ENCODE results near the gene GPC3.

The GPC3 gene

DNA sequence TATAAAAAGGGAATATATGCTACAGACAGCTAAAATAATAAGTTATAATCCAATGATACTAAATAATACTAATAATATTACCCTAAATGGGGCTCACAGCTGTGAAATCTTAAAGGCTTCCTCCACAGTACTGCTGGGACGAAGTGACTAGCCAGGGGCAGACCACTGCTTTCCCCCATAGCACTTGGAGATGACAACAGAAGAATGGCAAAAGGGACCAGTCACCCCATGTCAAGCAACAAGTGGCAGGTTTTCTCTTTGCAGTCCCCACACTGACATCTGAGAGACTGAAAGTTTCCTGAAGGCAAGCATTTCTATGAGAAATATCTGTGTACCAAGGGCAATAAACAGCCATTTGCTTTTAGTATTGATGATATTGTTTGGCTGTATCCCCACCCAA, 396.6 kb downstream of the GPC3 start:
- no peak for DNase-seq

DNA sequence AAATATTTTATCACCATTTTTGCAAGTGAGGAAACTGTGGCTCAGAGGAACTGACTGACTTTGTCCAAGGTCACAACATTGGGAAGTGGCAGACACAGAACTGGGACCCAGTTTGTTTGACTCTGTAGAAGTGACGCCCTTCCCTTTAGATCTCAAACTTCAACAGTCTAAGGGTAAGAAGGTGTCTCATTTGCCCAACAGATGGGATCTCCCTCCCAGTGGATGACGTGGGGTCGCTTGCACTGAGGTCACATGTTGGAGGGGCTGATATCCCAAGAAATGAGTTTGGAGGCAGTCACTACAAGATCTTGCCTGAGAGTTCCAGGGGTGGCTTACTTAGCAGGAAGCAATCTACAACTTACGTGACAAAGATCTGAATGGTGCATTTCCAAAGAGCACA, 397.6 kb downstream of the GPC3 start:
- DNase-seq, result no peak

DNA sequence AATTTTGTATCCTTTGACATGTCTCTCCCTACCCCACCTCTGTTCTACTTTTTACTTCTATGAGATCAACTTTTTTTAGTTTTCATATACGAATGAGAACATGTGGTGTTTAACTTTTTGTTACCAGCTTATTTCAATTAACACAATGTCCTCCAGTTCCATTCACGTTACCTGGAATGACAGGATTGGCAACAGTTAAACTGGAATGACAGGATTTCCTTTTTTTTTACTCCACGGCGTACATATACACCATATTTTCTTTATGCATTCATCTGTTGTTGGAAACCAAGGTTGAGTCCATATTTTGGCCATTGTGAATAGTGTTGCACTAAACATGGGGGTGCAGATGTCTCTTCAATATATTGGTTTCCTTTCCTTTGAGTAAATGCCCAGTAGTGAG, 398.3 kb downstream of the GPC3 start:
- no peak for DNase-seq

DNA sequence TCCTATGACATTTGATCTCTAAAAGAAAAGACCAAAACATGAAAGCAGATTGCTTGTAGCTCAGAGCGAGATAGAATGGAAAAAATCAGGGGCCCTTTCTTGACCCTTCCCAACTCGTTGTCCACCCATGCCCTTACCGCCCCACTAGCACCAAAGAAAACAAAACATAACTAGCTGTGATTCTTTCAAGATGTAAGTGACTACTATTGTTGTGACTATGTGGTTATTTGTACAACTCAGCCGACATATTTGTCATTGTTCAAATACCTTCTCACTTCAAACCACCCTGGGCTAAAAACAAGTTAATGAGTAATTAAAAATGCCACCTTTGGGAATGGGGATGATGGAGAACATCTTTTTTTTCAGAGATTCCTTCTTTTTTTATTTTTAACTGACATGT, 399.0 kb downstream of the GPC3 start:
- no peak for DNase-seq

DNA sequence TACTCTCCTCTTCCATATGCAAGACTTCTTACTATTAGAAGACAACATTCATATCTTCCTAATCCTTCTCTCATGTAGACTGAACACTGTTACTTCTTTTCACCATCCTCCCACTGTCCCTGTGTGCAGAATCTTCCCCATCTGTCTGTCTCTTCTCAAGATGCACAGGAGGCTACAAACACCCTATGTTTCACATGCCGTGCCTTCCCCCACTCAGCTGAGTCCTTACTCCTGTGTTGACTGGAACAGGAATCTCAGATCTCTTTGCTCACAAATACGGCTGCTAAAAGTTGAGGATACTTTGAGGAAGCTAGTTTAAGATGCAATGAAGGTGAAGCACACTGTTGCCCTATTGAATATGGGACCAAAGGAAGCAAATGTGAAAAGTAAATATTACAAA, 401.6 kb downstream of the GPC3 start:
- DNase-seq, result no peak

DNA sequence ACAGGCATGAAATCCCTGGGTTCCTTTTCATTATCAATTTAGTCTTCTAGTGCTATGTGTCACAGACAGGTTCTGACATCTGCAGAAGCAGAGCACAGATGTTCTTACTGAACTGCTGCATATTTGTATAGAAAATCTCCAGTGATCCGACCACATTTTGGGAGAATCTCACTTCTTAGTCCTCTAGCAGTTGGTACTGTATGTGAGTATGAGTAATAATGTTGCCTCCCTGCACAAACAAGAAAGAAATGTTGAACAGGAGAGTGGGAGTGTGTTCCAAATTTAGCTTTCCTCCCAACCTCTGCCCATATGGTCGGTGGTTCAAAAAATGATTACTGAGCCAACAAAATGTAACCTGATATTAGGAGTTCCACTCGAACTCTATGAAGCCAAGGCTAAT, 404.8 kb downstream of the GPC3 start:
- no peak for DNase-seq

DNA sequence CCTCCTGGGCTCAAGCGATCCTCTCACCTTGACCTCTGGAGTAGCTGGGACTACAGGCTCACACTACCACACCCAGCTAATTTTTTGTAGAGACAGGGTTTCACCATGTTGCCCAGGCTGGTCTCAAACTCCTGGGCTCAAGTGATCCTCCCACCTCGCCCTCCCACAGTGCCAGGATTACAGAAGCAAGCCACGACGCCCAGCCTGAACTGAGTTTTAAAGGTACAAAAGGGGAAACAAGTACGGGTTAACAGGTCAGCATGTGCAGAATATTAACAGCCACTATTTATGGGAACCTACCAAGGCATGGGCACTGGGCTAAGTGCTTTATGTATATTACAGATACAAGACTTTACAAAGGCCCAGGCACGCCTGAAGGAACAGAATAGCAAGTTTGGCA, 405.8 kb downstream of the GPC3 start:
- no peak for DNase-seq

DNA sequence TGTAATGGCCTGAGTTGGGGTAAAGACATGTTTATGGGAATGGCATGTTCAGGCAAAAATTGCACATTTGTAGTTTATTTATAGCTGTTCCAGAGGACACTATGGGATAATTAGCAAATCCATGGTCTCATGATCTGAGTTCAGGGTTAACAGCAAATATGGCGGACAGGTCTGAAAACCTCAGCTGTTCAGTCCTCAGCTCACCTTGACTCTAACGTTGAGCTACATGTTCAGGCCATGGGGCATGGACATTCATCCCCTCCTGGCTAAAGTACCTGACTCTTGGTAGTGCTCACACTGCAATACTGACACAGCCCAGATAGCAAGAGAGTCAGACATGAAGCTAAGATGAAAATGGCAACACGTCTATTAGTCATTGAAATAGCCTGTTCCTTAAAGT, 408.5 kb downstream of the GPC3 start:
- no peak for DNase-seq

DNA sequence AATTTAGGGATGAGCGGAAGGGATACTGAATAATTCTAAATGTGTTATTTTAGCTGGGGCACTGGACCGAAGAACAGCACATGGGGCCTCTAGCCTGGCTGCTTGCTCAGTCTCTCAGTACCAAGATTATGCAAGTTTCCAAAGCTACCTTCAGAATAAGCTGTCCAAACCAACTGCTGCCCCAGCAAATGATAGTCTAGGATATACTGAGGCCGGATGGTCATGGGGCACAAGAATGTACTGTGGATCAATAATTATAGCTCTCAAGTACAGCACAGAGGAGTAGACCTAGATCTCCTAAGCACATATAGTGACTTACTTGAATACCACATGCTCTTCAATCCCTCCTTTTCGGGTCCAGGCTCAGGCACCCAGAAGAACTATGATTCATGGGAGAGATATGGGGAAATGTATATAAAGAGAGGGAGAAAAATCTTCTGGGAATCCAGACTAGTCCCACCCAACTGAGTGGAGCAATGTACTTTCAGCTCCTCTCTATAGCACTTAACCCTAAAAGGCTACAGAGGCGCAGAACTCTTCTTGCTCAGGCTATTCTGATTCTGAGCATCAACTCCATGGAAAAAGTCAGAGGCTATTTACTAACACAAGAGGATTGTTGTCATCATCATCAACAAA, 409.8 kb downstream of the GPC3 start:
- DNase-seq, result no peak

DNA sequence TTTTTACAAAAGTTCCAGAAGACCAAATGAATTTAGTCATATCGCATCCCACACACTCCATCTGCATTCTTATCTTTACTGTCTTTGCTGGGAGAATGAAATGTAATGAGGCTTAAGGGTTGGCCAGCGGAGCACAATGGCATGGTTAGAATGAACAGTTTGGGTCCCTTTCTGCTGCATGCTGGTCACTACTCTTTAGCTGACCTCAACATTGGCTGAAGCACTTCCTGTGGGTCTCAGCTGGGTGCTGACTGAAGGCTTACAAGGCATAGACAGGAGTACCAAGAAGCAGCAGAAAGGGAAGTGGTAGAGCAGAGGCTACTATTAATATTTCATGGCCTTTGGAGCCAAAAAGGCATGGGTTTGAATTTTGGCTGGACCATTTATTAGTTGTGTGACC, 410.7 kb downstream of the GPC3 start:
- no peak for DNase-seq

DNA sequence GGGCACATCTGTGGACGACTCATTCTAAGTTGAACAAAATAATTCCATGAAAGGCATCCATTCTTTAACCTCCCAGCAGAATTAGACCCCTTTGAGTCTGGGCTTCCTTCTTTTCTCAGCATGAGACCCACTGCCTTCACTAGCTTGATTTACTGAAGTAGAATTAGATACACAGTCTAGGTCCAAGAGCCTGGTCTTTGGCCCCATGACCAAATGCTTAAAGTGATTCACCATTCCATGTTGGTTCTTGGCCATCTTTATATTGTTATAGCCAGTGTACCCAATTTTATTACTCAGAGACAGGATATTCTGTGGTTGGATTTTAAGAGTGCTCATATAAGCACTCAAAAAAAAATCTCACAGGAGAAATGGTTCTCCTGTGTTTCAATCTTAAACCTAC, 414.8 kb downstream of the GPC3 start:
- DNase-seq, result no peak

DNA sequence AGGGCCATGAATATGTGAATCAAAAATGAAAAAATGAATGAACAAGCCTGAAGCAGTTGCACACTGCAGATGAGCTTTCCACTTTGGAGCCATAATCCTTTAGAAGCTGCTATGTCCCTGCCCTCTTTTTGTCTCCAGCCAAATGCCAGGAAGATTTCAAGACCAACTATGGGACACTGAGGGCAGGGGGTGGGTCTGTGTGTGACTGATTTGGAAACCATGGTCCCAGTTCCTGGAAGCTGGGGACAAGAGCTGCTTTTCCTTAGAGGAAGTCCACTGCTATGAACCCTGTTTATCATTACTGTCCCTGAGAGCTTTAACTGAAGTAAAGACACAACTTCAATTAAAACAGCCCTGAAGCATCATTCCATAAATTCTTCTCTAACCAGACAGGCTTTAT, 416.2 kb downstream of the GPC3 start:
- DNase-seq, result no peak

DNA sequence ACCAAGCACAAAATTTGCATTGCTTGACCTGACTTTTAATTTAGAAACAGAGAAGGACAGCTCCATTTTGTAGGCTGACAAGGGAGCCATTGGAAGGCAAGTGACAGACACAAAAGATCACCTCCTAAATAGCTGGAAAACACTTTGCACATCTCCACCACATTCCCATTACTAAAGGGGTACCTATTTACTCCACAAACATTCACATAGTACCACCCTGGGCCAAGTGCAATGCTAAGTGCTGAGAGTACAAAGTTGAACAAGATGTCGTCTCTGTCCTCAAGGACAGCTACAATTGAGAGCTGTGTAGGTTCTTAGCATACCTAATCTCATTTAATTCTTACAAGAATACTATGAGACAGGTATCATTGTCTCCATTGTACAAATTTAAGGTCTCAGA, 417.3 kb downstream of the GPC3 start:
- DNase-seq, result no peak

DNA sequence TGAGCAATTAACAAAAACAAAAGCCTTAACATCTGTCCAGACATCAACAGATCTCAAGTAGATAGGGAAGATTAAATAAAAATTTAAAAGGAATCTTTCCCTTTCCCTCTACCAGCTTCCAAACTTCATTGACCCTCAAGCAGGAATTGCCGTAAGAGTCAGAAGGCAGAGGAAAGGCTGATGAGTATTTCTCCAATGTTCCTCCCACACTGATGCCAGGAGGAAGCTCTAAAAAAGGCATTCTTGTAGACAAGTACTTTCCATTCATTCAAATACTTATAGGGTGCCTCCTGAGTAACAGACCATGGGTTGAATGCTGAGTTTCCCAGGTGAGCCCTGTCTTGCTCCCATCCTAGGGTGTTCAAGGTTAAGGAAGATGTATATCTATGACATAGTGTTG, 418.5 kb downstream of the GPC3 start:
- DNase-seq, result no peak

DNA sequence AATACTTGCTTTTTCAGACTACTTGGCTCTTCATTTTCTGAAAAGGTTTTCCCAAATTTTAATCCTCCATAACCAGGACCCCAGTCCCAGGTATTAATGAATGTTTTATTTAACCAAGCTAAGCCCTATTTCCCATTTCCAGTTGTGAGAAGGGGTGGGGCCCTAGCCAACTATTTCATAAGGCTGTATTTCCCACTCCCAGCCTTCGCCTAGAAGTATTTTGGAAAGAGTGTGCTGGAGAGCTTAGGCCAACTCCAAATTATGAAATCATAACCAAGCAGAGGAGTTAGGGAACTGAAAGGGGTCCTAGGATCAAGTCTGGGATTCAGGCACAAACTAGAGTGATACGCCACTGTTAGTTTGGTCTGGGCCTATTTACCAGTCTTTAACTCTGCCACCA, 421.7 kb downstream of the GPC3 start:
- no peak for DNase-seq

DNA sequence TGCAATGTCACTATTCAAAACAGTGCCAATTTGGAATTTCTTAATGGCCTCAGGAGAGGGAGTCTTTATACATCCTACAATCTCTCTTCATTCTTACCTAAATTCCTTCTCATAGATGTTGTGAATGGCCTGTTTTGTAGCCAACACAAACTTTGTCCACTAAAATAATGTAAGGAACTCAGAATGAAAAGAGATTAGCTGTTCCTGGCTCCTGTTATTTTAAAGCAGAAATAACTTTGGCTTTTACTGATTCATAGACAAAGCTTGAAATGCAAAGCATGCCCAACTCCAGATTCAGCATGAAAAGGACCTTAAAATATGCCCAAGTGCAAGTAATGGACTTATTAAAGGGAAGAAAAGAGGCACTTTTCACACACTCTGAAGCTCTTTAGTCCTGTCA, 424.1 kb downstream of the GPC3 start:
- DNase-seq, result no peak

DNA sequence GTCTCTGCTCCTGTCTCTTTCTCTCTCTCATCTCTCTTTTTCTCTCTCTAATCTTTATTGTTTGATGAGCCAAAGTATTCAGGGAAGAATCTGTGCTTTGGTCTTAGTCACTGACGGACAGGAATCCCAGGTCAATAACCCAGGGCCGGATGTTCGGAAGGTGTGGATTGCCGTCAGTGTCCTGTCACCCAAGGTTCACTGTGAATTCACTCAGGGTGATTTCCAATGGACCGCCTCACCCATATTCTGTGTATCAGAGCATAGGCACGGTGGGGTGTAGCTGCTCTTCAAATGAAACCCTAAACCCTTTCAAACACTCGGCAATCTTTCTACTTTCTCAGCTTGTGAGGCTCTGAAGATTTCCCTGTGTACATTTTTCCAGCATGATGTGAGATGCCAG, 425.5 kb downstream of the GPC3 start:
- DNase-seq, result no peak

DNA sequence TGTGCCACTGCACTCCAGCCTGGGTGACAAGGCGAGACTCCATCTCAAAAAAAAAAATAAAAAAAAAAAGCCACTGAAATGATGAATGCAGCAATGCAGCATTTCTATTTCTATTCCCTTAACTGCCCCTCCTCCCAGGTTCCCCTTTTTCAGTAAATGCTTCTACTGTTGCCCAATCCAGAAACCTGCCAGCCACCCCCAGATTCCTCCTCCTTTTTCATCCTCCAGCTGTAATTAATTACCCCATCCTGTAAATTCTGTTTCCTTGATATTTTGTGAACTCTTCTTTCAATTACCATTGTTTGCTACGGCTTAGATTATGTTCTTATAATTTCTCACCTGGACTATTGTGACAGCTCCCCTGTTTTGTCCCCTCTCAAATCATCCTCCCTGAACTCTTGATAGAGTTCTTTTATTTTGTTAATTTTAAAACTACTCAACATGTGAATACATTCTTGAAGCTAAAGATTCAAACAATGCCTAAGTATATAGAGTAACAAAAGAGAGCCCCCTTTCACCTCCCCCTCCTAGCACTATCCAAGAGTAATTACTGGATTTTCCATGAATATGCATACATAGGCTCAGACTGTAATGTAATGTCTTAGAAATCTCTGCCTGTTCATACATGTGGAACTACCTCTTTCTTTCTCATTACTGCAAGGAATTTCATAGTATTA, 429.5 kb downstream of the GPC3 start:
- no peak for DNase-seq

DNA sequence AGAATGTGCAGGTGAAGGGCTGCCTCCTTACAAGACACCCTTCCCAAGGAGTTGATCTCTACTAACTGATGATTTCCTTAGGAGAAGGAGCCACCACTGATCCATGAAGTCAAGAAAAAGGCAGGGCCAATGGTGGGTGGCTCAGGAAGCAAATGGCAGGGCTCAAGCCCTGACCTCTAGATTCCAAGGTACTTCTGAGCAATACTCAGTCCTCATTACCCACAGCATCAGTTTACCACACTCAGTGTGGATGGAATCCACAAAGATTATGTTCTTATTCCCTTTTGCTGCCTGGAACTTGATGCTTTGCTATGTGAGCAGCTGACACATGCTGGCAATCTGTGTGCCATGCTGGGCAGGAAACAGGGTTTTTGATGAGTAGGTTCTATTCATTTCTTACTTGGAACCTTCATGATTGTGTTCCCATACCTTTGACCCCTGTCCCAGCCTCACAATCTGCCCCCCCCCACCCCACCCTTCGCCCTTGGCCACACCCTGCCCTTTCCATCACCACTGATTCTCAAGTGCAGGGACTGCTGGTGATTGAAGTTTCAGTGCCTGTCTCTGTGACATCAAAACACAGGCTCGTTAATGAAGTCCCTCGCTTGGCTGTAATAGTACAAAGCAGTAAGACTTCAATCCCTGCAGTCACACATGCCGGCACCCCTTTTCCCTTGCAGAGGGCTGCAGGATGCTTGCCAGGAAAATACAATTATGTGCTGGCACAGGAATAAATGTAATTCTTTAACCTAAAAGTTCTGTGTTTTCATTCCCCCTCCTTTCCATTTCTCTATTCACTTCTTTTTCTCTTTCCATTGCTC, 434.5 kb downstream of the GPC3 start:
- no peak for DNase-seq

DNA sequence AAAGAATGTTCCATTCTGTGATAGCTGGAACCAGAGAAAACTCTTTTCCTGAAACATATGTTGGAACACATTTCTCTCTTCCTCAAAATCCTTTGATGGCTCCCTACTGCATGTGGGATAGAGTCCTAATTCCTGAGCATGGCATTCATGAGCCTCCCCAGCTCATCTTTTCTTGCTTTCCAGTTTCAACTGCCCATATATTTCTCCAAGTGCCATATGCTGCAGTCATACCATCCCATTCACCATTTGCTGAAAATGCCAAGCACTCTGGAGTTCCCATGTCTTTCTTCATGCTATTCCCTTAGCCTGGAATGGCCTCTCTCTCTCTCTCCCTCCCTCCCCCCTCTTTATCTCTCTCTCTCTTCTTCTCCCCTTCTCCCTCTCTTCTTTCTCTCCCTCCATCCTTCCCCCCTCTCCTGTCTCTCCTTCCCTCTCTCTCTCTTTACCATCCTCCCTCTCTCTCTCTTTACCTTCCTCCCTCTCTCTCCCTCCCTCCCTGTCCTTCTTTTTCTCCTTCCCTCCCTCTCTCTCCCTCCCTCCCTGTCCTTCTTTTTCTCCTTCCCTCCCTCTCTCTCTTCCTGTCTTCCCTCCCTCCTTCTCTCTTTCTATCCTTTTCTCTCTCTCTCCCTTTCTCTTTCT, 436.0 kb downstream of the GPC3 start:
- DNase-seq, result no peak

DNA sequence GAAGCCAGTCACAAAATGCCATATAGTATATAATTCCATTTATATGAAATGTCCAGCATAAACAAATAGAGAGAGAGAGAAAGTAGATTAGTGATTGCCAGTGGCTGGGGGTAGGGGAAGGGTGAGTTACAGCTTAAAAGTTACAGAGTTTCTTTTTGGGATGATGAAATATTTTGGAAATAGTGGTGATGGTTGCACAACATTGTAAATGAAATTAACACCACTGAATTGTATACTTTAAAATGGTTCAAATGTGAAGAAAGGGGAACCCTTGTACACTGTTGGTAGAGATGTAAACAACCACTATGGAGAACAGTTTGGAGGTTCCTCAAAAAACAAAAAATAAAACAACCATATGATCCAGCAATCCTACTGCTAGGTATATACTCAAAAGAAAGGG, 439.0 kb downstream of the GPC3 start:
- no peak for DNase-seq

DNA sequence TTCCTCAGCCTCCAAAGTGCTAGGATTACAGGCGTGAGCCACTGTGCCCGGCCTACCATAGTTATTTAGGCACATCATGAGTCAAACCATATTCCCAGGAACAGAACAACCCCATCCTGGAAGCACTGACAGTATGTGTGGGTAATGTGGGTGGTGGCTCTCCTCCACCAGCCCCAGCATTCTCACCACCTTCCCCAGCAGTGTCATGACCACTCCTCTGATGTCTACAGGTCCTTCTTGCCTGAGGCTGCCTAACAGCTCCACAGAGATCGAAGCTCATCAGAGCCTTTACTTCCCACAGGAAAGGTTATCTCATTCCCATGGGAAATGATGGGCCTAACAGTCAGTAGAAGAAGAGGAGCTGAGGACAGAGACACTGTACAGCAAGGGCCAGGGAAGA, 440.6 kb downstream of the GPC3 start:
- DNase-seq, result no peak

DNA sequence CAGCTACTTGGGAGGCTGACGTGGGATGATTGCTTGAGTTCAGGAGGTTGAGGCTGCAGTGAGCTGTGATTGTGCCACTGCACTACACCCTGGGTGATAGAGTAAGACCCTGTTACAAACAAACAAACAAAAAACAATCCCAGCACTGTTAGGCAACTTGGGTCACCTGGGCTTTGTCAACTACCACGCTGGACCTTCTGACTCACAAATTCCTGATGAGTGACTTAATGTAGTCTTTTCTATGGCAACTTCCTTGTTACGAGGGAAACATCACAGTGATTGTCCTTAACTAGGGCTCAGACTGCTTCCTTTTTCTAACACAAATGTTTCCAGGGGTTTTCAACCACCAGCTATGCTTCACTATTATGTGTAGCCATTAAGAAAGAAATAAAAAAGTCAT, 441.3 kb downstream of the GPC3 start:
- no peak for DNase-seq

DNA sequence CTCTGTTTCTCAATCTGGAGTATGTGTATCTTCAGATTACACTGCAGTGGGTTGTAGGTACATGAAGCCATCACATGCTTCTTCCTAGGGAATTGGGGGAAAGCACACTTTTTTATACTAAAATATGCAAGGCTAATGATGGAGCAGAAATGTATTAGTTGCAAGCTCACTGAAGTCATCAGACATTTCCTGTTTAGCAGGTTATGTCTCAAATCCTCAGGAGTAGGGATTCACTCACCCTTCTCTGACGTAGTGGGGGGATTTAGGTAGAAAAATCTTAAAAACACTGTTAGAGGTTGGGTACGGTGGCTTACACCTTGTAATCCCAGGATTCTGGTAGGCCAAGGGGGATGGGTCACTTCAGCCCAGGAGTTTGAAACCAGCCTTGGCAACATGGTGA, 441.7 kb downstream of the GPC3 start:
- DNase-seq, result no peak
